Activated CD8-positive, alpha-beta memory T cell treated with anti-CD3 and anti-CD28 coated beads, Interleukin-2, amount 50 U/mL, for 24 hours (primary cell): ENCODE results near the gene MCTP1.

Experiments
- DNase-seq: peaks from one replicate; pipeline ENCODE4 v3.0.0-alpha.2; 2020; ENCODE audit errors: extremely low read depth

MCTP1 gene

GRCh38 chr5:95114902-95115301 is 170.0 kb downstream of the MCTP1 start:
- DNase-seq = no peak

GRCh38 chr5:95114305-95114704 is 170.6 kb downstream of the MCTP1 start:
- DNase-seq = no peak

- no peak for DNase-seq
Observed at GRCh38 chr5:95113489-95113888, 171.4 kb downstream of the MCTP1 start.

- no peak for DNase-seq
Observed at GRCh38 chr5:95111141-95111540, 173.8 kb downstream of the MCTP1 start.

- DNase-seq = no peak
Observed at GRCh38 chr5:95110118-95110517, 174.8 kb downstream of the MCTP1 start.

GRCh38 chr5:95107138-95107537 is 177.8 kb downstream of the MCTP1 start:
- no peak for DNase-seq

GRCh38 chr5:95105638-95106037 is 179.3 kb downstream of the MCTP1 start:
- no peak for DNase-seq

- DNase-seq = no peak
Observed at GRCh38 chr5:95102687-95103086, 182.2 kb downstream of the MCTP1 start.

- no peak for DNase-seq
Observed at GRCh38 chr5:95102080-95102479, 182.8 kb downstream of the MCTP1 start.

GRCh38 chr5:95100551-95100950 is 184.3 kb downstream of the MCTP1 start:
- no peak for DNase-seq

GRCh38 chr5:95098012-95098411 is 186.9 kb downstream of the MCTP1 start:
- DNase-seq = no peak

GRCh38 chr5:95093211-95093610 is 191.7 kb downstream of the MCTP1 start:
- DNase-seq = no peak

GRCh38 chr5:95090774-95091173 is 194.1 kb downstream of the MCTP1 start:
- no peak for DNase-seq

- no peak for DNase-seq
Observed at GRCh38 chr5:95087816-95088317, 197.0 kb downstream of the MCTP1 start.

GRCh38 chr5:95086927-95087815 is 197.7 kb downstream of the MCTP1 start:
- DNase-seq = no peak

- DNase-seq = no peak
Observed at GRCh38 chr5:95084757-95085156, 200.1 kb downstream of the MCTP1 start.

GRCh38 chr5:95083606-95084005 is 201.3 kb downstream of the MCTP1 start:
- DNase-seq = no peak

GRCh38 chr5:95081982-95082381 is 202.9 kb downstream of the MCTP1 start:
- DNase-seq = no peak

- no peak for DNase-seq
Observed at GRCh38 chr5:95081500-95081960, 203.4 kb downstream of the MCTP1 start.

GRCh38 chr5:95080441-95080840 is 204.5 kb downstream of the MCTP1 start:
- no peak for DNase-seq

- DNase-seq = no peak
Observed at GRCh38 chr5:95080030-95080429, 204.9 kb downstream of the MCTP1 start.

- no peak for DNase-seq
Observed at GRCh38 chr5:95078868-95079267, 206.0 kb downstream of the MCTP1 start.

- no peak for DNase-seq
Observed at GRCh38 chr5:95076395-95077185, 208.3 kb downstream of the MCTP1 start.
